HepG2 (cell line): ENCODE data around the gene INF2. TPM values are rescaled to one million over a fixed set of nuclear protein-coding genes. Genes with fewer than 3 reads are reported as not detected.

Source experiments
- AGO2 ChIP-seq: fragments of 200-400 bp; formaldehyde crosslinking; optimal IDR thresholded peaks from 2 replicates; pipeline ENCODE3; 2017; ENCODE audit warnings: mild to moderate bottlenecking, low read depth, low read length, moderate library complexity
- CBFB ChIP-seq: sonication (generic); formaldehyde crosslinking; IDR thresholded peaks from 2 replicates; pipeline ENCODE4 v1.4.0; 2020; ENCODE audit warnings: missing genetic modification reagents
- E2F1 ChIP-seq: sonication (generic); formaldehyde crosslinking; IDR thresholded peaks from 2 replicates; pipeline ENCODE4 v1.5.0; 2020; ENCODE audit warnings: missing genetic modification reagents
- ESRRA ChIP-seq: sonication (generic); formaldehyde crosslinking; IDR thresholded peaks from 2 replicates; pipeline ENCODE4 v1.5.1; 2020; ENCODE audit warnings: mild to moderate bottlenecking, low read depth, missing genetic modification reagents
- FOXO4 ChIP-seq: sonication (generic); formaldehyde crosslinking; conservative IDR thresholded peaks from 2 replicates; pipeline ENCODE4 v1.8.1; 2023; ENCODE audit warnings: missing genetic modification reagents
- HNRNPK ChIP-seq: fragments of 200-400 bp; formaldehyde crosslinking; IDR thresholded peaks from 2 replicates; pipeline ENCODE4 v1.6.1; 2018; ENCODE audit warnings: low read length, low read depth, moderate library complexity, mild to moderate bottlenecking; ENCODE audit not compliant: poor library complexity, severe bottlenecking
- MEIS2 ChIP-seq: sonication (generic); formaldehyde crosslinking; IDR thresholded peaks from 2 replicates; pipeline ENCODE4 v1.9.0; 2021; ENCODE audit warnings: mild to moderate bottlenecking, missing genetic modification reagents
- REST ChIP-seq, 2 experiments: IDR thresholded peaks; 2 replicates each; pipeline ENCODE4 v1.6.1; 2011 to 2012; ENCODE audit warnings: low read length in 2 of 2, borderline replicate concordance in 1 of 2, low read depth in 1 of 2, mild to moderate bottlenecking in 1 of 2, moderate library complexity in 1 of 2
- TFE3 ChIP-seq: IDR thresholded peaks from 2 replicates; pipeline ENCODE4 v1.6.1; 2016
- TOPORS ChIP-seq: sonication (generic); formaldehyde crosslinking; IDR thresholded peaks from 2 replicates; pipeline ENCODE4 v1.8.0; 2023; ENCODE audit warnings: mild to moderate bottlenecking, missing genetic modification reagents
- ZKSCAN8 ChIP-seq: IDR thresholded peaks from 2 replicates; pipeline ENCODE4 v1.6.1; 2016; ENCODE audit warnings: borderline replicate concordance, missing genetic modification reagents, missing compliant biosample characterization
- ZNF251 ChIP-seq: sonication (generic); formaldehyde crosslinking; IDR thresholded peaks from 2 replicates; pipeline ENCODE4 v1.9.0; 2021; ENCODE audit warnings: mild to moderate bottlenecking, missing genetic modification reagents
- ZNF30 ChIP-seq: sonication (generic); formaldehyde crosslinking; IDR thresholded peaks from 2 replicates; pipeline ENCODE4 v1.5.0; 2020; ENCODE audit warnings: mild to moderate bottlenecking, missing genetic modification reagents
- ZNF317 ChIP-seq: sonication (generic); formaldehyde crosslinking; IDR thresholded peaks from 2 replicates; pipeline ENCODE4 v1.5.0; 2020; ENCODE audit warnings: mild to moderate bottlenecking, missing genetic modification reagents
- ZNF33A ChIP-seq: sonication (generic); formaldehyde crosslinking; IDR thresholded peaks from 2 replicates; pipeline ENCODE4 v1.5.1; 2020; ENCODE audit warnings: missing genetic modification reagents, mild to moderate bottlenecking, moderate library complexity, borderline replicate concordance
- ZNF362 ChIP-seq: sonication (generic); formaldehyde crosslinking; IDR thresholded peaks from 2 replicates; pipeline ENCODE4 v1.4.0; 2020; ENCODE audit warnings: missing genetic modification reagents, mild to moderate bottlenecking, borderline replicate concordance
- ZNF513 ChIP-seq: sonication (generic); formaldehyde crosslinking; conservative IDR thresholded peaks from 2 replicates; pipeline ENCODE4 v1.5.0; 2020; ENCODE audit warnings: missing genetic modification reagents
- polyA plus RNA-seq, 8 experiments: library from polyadenylated mRNA; depleted of rRNA in 3 of 8; stranded (reverse) in 7 of 8; unstranded in 1 of 8; fragments of >200 nt; fragmentation: Illumina TruSeq in 4 of 8; extraction: Trizol in 4 of 8; gene quantifications; 2 replicates each; pipeline versions ENCODE4 v1.2.1 to v1.2.3, GENCODE V29; 2011 to 2016; ENCODE audit warnings: low read depth in 4 of 8, missing spikeins in 1 of 8, mixed read lengths in 1 of 8; ENCODE audit not compliant: insufficient read depth in 1 of 8
- total RNA-seq, 5 experiments: library from RNA; depleted of rRNA; stranded (reverse); fragments of >200 nt; fragmentation: Illumina TruSeq; extraction: Trizol; gene quantifications; 2 replicates each; pipeline ENCODE4 v1.2.3, GENCODE V29; 2016; ENCODE audit warnings: low read depth in 1 of 5

Gene INF2
- total and polyA plus RNA-seq, 2 of the 13 experiments (the other 11 are each of a cell fraction or from before 2014, with no cell fraction given): 16.4 to 26.4 TPM

GRCh38 chr14:104680806-104681688 lies 8.4 kb upstream of the INF2 start (continued):
- peak; percentile 65; the same call in 1 of the 2 replicates for TF ChIP-seq TFE3 (CRISPR knock-in tag)
- TF ChIP-seq ZKSCAN8 (CRISPR knock-in tag): 0 out of 2 replicates have a peak, but pooled peaks have one; percentile 31
- TF ChIP-seq TOPORS (CRISPR knock-in tag): no peak
- 0 out of 2 replicates have a peak, but pooled peaks have one; percentile 13 for TF ChIP-seq MEIS2 (CRISPR knock-in tag)
- no peak for TF ChIP-seq ZNF33A (CRISPR knock-in tag)
- no peak for TF ChIP-seq HNRNPK
- TF ChIP-seq ZNF513 (CRISPR knock-in tag): 0 out of 2 replicates have a peak, but pooled peaks have one; percentile 55
- no peak for TF ChIP-seq ZNF251
- no peak for TF ChIP-seq ZNF30 (CRISPR knock-in tag)
- TF ChIP-seq E2F1 (CRISPR knock-in tag): no peak
- TF ChIP-seq ZNF317 (CRISPR knock-in tag): no peak
- TF ChIP-seq ESRRA (CRISPR knock-in tag): no peak; the same call in 1 of the 2 replicates
- no peak for TF ChIP-seq AGO2
- TF ChIP-seq FOXO4 (CRISPR knock-in tag): no peak
- no peak for TF ChIP-seq CBFB (CRISPR knock-in tag)
- TF ChIP-seq REST (IDR thresholded peaks at IDR 0.05; ENCODE audit: borderline replicate concordance in 1 of 2, low read depth in 1 of 2, low read length in 2 of 2): no peak
- no peak for TF ChIP-seq ZNF362 (CRISPR knock-in tag)
